Stomach (tissue), 9 donors: Measurements from ENCODE around the gene PIP4K2A. TPM values are rescaled to one million over a fixed set of nuclear protein-coding genes. Genes with fewer than 3 reads are reported as not detected.
A peak's percentile ranks its signal among the peaks of the same experiment; 100 is the strongest.

Experiments used
- DNase-seq, 2 donors: peaks; one replicate each; pipeline versions ENCODE4 v3.0.0 to v3.0.0-alpha.2; 2013 to 2019
- H3K27ac ChIP-seq, 5 donors: fragments of 200-600 bp in 4 of 5; sonication (generic) in 4 of 5; one replicate each; pipeline ENCODE4 v1.5.1; 2013 to 2019; ENCODE audit warnings: mild to moderate bottlenecking in 1 of 5, moderate library complexity in 1 of 5
- H3K27me3 ChIP-seq, 3 donors: fragments of 200-600 bp; sonication (generic); one replicate each; pipeline ENCODE4 v1.5.1; 2017 to 2019; ENCODE audit warnings: mixed run types in 1 of 3
- H3K36me3 ChIP-seq, 4 donors: fragments of 200-600 bp; sonication (generic); 1 replicate in 3 of 4; 2 replicates in 1 of 4; pipeline ENCODE4 v1.5.1; 2016 to 2019
- H3K4me1 ChIP-seq, 4 donors: fragments of 200-600 bp; sonication (generic); one replicate each; pipeline ENCODE4 v1.5.1; 2016 to 2019
- H3K4me3 ChIP-seq, 4 donors: fragments of 200-600 bp; sonication (generic) in 3 of 4; one replicate each; pipeline ENCODE4 v1.5.1; 2016 to 2019; ENCODE audit warnings: mild to moderate bottlenecking in 1 of 4
- H3K9me3 ChIP-seq, 4 donors: fragments of 200-600 bp; sonication (generic); one replicate each; pipeline ENCODE4 v1.5.1; 2016 to 2019
- EP300 ChIP-seq: sonication (generic); formaldehyde crosslinking; IDR thresholded peaks from one replicate; pipeline ENCODE4 v1.6.1; 2017; ENCODE audit warnings: antibody characterized with exemption
- POLR2A ChIP-seq, 4 donors: fragments of 450-650 bp; IDR thresholded peaks; one replicate each; pipeline ENCODE4 v1.6.1; 2016; ENCODE audit warnings: antibody characterized with exemption in 4 of 4, control low read depth in 2 of 4, mild to moderate bottlenecking in 1 of 4, moderate library complexity in 1 of 4
- POLR2AphosphoS5 ChIP-seq, 3 donors: sonication (generic); formaldehyde crosslinking; IDR thresholded peaks; one replicate each; pipeline ENCODE4 v1.6.1; 2016; ENCODE audit warnings: antibody characterized with exemption in 3 of 3
- WGBS, 5 donors: extraction: QIAGEN DNeasy Blood & Tissue Kit in 3 of 5; methylation state at CpG; one replicate each; pipeline versions ENCODE4 v1.1.5 to v1.1.7; 2013 to 2018; 5-methylcytosine and 5-hydroxymethylcytosine counted together
- intact Hi-C: fragments of 100-400 bp; cut with DNase I; formaldehyde crosslinking; loops from one replicate; pipeline ENCODE4 v1.15.1; 2023; ENCODE audit warnings: low total_unique reads
- polyA plus RNA-seq, 3 donors: library from polyadenylated mRNA; stranded (reverse); fragments of 200-250 nt; gene quantifications; one replicate each; pipeline ENCODE4 v1.2.3, GENCODE V29; 2013
- total RNA-seq, 5 donors: library from RNA; depleted of rRNA; stranded (reverse); fragments of >200 nt; gene quantifications; one replicate each; pipeline versions ENCODE4 v1.1.0 to v1.2.3, GENCODE V29; 2014 to 2016
- TF ChIP-seq, protein P1 (sequence below), 7 experiments: fragments of 450-650 bp in 4 of 7; fragments of 200-600 bp in 3 of 7; sonication (generic) in 3 of 7; IDR thresholded peaks; one replicate each; pipeline ENCODE4 v1.5.1; 2016 to 2019; ENCODE audit warnings: antibody characterized with exemption in 7 of 7, control low read depth in 2 of 7, mild to moderate bottlenecking in 1 of 7
- donor health status: healthy with polysubstance abuse.
- donor health status: Bipolar disorder and iron deficiency.
- donor health status: healthy.

The PIP4K2A gene
- total and polyA plus RNA-seq, 8 donors: 6.7 to 61.3 (median 13.6) TPM

GRCh38 chr10:22717728-22718127, 3.4 kb upstream of the PIP4K2A start:
- H3K9me3 ChIP-seq: no peaks in the 10 kb centered on the region
- H3K4me1 ChIP-seq: peaks cover 0 to 13% (median 6%) of the 10 kb centered on the region in 4 donors
- H3K36me3 ChIP-seq: no peaks in the 10 kb centered on the region
- no peaks in the 10 kb centered on the region for H3K27me3 ChIP-seq
- H3K27ac ChIP-seq: no peak overlapping the region
- DNase-seq: no peak
- WGBS, 5 donors: 75 to 94% (median 89%) methylated on average over 3 of the region's 3 CpGs
- no peak overlapping the region for H3K4me3 ChIP-seq
- TF ChIP-seq, protein P1, sequence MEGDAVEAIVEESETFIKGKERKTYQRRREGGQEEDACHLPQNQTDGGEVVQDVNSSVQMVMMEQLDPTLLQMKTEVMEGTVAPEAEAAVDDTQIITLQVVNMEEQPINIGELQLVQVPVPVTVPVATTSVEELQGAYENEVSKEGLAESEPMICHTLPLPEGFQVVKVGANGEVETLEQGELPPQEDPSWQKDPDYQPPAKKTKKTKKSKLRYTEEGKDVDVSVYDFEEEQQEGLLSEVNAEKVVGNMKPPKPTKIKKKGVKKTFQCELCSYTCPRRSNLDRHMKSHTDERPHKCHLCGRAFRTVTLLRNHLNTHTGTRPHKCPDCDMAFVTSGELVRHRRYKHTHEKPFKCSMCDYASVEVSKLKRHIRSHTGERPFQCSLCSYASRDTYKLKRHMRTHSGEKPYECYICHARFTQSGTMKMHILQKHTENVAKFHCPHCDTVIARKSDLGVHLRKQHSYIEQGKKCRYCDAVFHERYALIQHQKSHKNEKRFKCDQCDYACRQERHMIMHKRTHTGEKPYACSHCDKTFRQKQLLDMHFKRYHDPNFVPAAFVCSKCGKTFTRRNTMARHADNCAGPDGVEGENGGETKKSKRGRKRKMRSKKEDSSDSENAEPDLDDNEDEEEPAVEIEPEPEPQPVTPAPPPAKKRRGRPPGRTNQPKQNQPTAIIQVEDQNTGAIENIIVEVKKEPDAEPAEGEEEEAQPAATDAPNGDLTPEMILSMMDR (IDR thresholded peaks at IDR 0.05): no peak
- no peak for TF ChIP-seq EP300
- TF ChIP-seq POLR2A (IDR thresholded peaks at IDR 0.05): no peak
- no peak for TF ChIP-seq POLR2AphosphoS5 (IDR thresholded peaks at IDR 0.05)
- intact Hi-C loops: no loop called here

DNA sequence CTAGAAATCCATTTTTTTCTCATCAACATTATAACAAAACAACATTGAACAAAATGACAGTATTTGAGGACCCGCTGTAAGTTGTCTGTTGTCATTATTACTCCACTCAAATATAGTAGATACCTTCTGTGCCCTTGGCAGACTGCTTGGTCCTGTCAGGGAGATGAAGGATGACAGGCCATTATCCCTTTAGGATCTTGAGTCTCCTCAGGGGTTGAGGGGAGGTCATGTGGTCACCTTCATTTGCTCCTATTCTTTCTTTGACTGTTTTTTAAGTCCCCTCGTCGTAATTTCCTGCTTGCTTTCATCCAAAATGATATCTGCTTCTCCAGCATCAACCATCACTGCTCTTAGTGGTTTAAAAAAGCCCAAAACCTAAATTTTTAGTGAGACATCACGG, 2.6 kb upstream of the PIP4K2A start:
- H3K4me3 ChIP-seq: no peak overlapping the region
- 79 to 85% (median 82%) methylated on average over 4 of the region's 4 CpGs for WGBS, 5 donors

DNA sequence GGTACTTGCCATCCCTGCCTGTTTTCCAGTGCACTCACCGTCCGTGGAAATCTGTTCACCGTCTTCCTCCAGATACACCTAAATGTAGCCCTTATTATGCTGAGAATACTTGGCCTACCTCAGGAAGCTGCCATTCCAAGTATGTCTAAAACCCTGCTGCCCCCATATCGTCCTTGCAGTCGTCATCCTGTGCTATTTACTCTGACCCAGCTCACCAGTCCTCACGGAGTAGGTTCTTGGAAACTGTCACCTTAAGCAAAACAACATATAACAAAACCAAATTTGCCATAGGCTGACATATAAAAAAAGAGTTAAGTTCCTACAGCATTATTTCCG, 880 bp upstream of the PIP4K2A start:
- no peaks in the 10 kb centered on the region for H3K9me3 ChIP-seq
- peaks cover 0 to 37% (median 22%) of the 10 kb centered on the region in 4 donors for H3K4me1 ChIP-seq
- H3K27ac ChIP-seq: peak overlapping the region in 2 of 5 donors; percentile 91 to 94
- no peak for DNase-seq
- no peaks in the 10 kb centered on the region for H3K36me3 ChIP-seq
- TF ChIP-seq POLR2A (IDR thresholded peaks at IDR 0.05) (no peak), EP300 (no peak), POLR2AphosphoS5 (IDR thresholded peaks at IDR 0.05) (no peak)
- TF ChIP-seq, protein P1 (IDR thresholded peaks at IDR 0.05): no peak
- intact Hi-C loops: no loop called here
- no peaks in the 10 kb centered on the region for H3K27me3 ChIP-seq
- WGBS, 5 donors: 70 to 82% (median 79%) methylated on average over 7 of the region's 7 CpGs
- H3K4me3 ChIP-seq: peak overlapping the region in 2 of 4 donors; percentile 60 to 95

More for the DNA sequence above, 2.6 kb upstream of the PIP4K2A start:
- DNase-seq: no peak
- Histone ChIP-seq H3K27ac (no peak overlapping the region), H3K9me3 (no peaks in the 10 kb centered on the region), H3K36me3 (no peaks in the 10 kb centered on the region), H3K27me3 (no peaks in the 10 kb centered on the region), H3K4me1 (peaks cover 0 to 20% (median 8%) of the 10 kb centered on the region in 4 donors)
- TF ChIP-seq EP300 (no peak), POLR2AphosphoS5 (IDR thresholded peaks at IDR 0.05) (no peak), POLR2A (IDR thresholded peaks at IDR 0.05) (no peak)
- TF ChIP-seq, protein P1 (IDR thresholded peaks at IDR 0.05): no peak
- intact Hi-C loops: no loop called here

GRCh38 chr10:22713853-22714478, 412 bp downstream of the PIP4K2A start:
- H3K4me1 ChIP-seq: peaks cover 0 to 40% (median 24%) of the 10 kb centered on the region in 4 donors
- peak overlapping the region; percentile 85 to 94 (median 89) for H3K27ac ChIP-seq
- 0 to 1% (median 1%) methylated on average over 22 to 67 of the region's 67 CpGs for WGBS, 5 donors
- TF ChIP-seq POLR2AphosphoS5 (IDR thresholded peaks at IDR 0.05) (no peak), EP300 (no peak), POLR2A (IDR thresholded peaks at IDR 0.05) (no peak)
- TF ChIP-seq, protein P1 (IDR thresholded peaks at IDR 0.05): no peak
- H3K36me3 ChIP-seq: no peaks in the 10 kb centered on the region
- no peaks in the 10 kb centered on the region for H3K27me3 ChIP-seq
- intact Hi-C loops: no loop called here
- DNase-seq: peak in 1 of 2 donors; percentile 72
- H3K4me3 ChIP-seq: peak overlapping the region; percentile 77 to 99 (median 92)
- H3K9me3 ChIP-seq: no peaks in the 10 kb centered on the region
